CD4-positive, alpha-beta memory T cell (primary cell): ENCODE results near the gene SVOP. TPM values are rescaled to one million over a fixed set of nuclear protein-coding genes. Genes with fewer than 3 reads are reported as not detected.
A peak's percentile ranks its signal among the peaks of the same experiment; 100 is the strongest.
"Not testable (repeated sequence)": the region's sequence is repeated elsewhere in the genome, so short reads cannot be mapped to it uniquely, and the experiment has no call there.

Experiments
- CTCF ChIA-PET: fragments of 350-600 bp; sonication (Branson Sonifier 250); formaldehyde crosslinking; loops from one replicate; lab custom pipeline; 2021; ENCODE audit warnings: inconsistent platforms; ENCODE audit not compliant: partially characterized antibody; lab: Charles Lee
- POLR2A ChIA-PET: fragments of 350-600 bp; sonication (Branson Sonifier 250); formaldehyde crosslinking; loops from one replicate; lab custom pipeline; 2021; ENCODE audit not compliant: partially characterized antibody; lab: Charles Lee
- DNase-seq, 5 donors: peaks; one replicate each; pipeline versions ENCODE4 v3.0.0 to v3.0.0-alpha.2; 2020 to 2022; ENCODE audit warnings: mixed read lengths in 1 of 5
- H3K27ac ChIP-seq: one replicate; pipeline ENCODE4 v1.7.0; 2013; ENCODE audit warnings: low read depth, low read length
- H3K27me3 ChIP-seq: 2 replicates; pipeline ENCODE4 v1.7.0; 2013; ENCODE audit warnings: mild to moderate bottlenecking, low read length, moderate library complexity; ENCODE audit not compliant: insufficient read depth
- H3K36me3 ChIP-seq: 2 replicates; pipeline ENCODE4 v1.7.0; 2013; ENCODE audit warnings: mild to moderate bottlenecking, low read length, moderate library complexity; ENCODE audit not compliant: insufficient read depth
- H3K4me1 ChIP-seq: 2 replicates; pipeline ENCODE4 v1.7.0; 2013; ENCODE audit warnings: mild to moderate bottlenecking, low read length, moderate library complexity; ENCODE audit not compliant: insufficient read depth
- H3K4me3 ChIP-seq, 2 donors: one replicate each; pipeline ENCODE4 v1.7.0; 2013; ENCODE audit warnings: low read length in 2 of 2, mild to moderate bottlenecking in 1 of 2
- H3K9me3 ChIP-seq, 2 donors: one replicate each; pipeline ENCODE4 v1.7.0; 2013; ENCODE audit warnings: low read length in 2 of 2, control low read depth in 1 of 2; ENCODE audit not compliant: control insufficient read depth in 1 of 2
- H3K27ac Mint-ChIP-seq, 7 donors: one replicate each; pipeline ENCODE4 v1.8.0; 2020 to 2021; ENCODE audit warnings: mixed read lengths in 7 of 7, mild to moderate bottlenecking in 6 of 7, inconsistent platforms in 3 of 7, moderate library complexity in 3 of 7
- H3K27me3 Mint-ChIP-seq, 2 donors: one replicate each; pipeline ENCODE4 v1.8.0; 2020 to 2021; ENCODE audit warnings: mixed read lengths in 2 of 2
- H3K36me3 Mint-ChIP-seq, 2 donors: one replicate each; pipeline ENCODE4 v1.8.0; 2020 to 2021; ENCODE audit warnings: mixed read lengths in 2 of 2, inconsistent platforms in 1 of 2, mild to moderate bottlenecking in 1 of 2
- H3K4me1 Mint-ChIP-seq, 4 donors: one replicate each; pipeline ENCODE4 v1.8.0; 2020 to 2021; ENCODE audit warnings: mixed read lengths in 4 of 4, mild to moderate bottlenecking in 1 of 4
- H3K4me3 Mint-ChIP-seq, 8 donors: one replicate each; pipeline ENCODE4 v1.8.0; 2020 to 2021; ENCODE audit warnings: mixed read lengths in 8 of 8, mild to moderate bottlenecking in 7 of 8, moderate library complexity in 6 of 8, inconsistent platforms in 3 of 8
- H3K9me3 Mint-ChIP-seq, 8 donors: one replicate each; pipeline ENCODE4 v1.8.0; 2020 to 2021; ENCODE audit warnings: mixed read lengths in 8 of 8, mild to moderate bottlenecking in 5 of 8, inconsistent platforms in 3 of 8, moderate library complexity in 1 of 8
- intact Hi-C: fragments of 100-400 bp; cut with micrococcal nuclease; formaldehyde crosslinking; loops from one replicate; pipeline ENCODE4 v1.15.1; 2023
- polyA plus RNA-seq, 2 donors: library from polyadenylated mRNA; unstranded; fragments of 300-500 nt; fragmentation: Illumina TruSeq; gene quantifications; one replicate each; pipeline ENCODE4 v1.2.3, GENCODE V29; 2021
- total RNA-seq, 2 experiments: library from RNA; stranded (reverse); gene quantifications; one replicate each; pipeline ENCODE4 v1.2.3, GENCODE V29; 2021

Gene SVOP
- total and polyA plus RNA-seq, 4 experiments from 2014 or later, result not detected

- Histone ChIP-seq H3K4me3 (peak overlapping the region; percentile 50 to 87), H3K36me3 (no peaks in the 10 kb centered on the region), H3K9me3 (no peaks in the 10 kb centered on the region), H3K4me1 (peaks cover 18% of the 10 kb centered on the region), H3K27me3 (no peaks in the 10 kb centered on the region), H3K27ac (peak overlapping the region; percentile 85)
- ChIA-PET CTCF (interaction anchor here (1.0 to 1.5 kb wide), 5 partner anchors 41 to 168 kb away, joined by 3 to 7 read pairs (median 4); partner anchors contain the start of gene ALKBH2), POLR2A (interaction anchor here (0.7 to 2.1 kb wide), 13 partner anchors 9 to 1367 kb away, joined by 3 to 9 read pairs (median 4); partner anchors contain the start of genes ALKBH2, ISCU, SART3 and SSH1)
- Mint-ChIP-seq H3K27ac (peak overlapping the region; percentile 86 to 98 (median 94)), H3K4me1 (peaks cover 10 to 27% (median 17%) of the 10 kb centered on the region in 4 donors), H3K27me3 (no peaks in the 10 kb centered on the region), H3K9me3 (no peaks in the 10 kb centered on the region), H3K4me3 (peak overlapping the region; percentile 92 to 100 (median 95)), H3K36me3 (peaks cover 0 to 16% of the 10 kb centered on the region in 2 donors)
- no peak for DNase-seq
- intact Hi-C loops, result loop anchor here (1.0 to 10.0 kb wide), 8 partner anchors 41 to 1367 kb away; partner anchors contain the start of genes ALKBH2, FICD, IFT81 and ISCU
Measured at GRCh38 chr12:109052097-109052413, 31.2 kb upstream of the SVOP start.

- intact Hi-C loops, result loop anchor here (5.0 to 10.0 kb wide), 2 partner anchors 532 to 1075 kb away; partner anchors contain the start of genes FICD and IFT81
- DNase-seq, H3K4me3 ChIP-seq, H3K27me3 Mint-ChIP-seq, CTCF ChIA-PET, H3K9me3 Mint-ChIP-seq, H3K9me3 ChIP-seq, H3K36me3 ChIP-seq, H3K27me3 ChIP-seq, H3K27ac ChIP-seq: not testable (repeated sequence)
- peak overlapping the region in 1 of 8 donors; percentile 38 for H3K4me3 Mint-ChIP-seq
- peaks cover 10 to 27% (median 17%) of the 10 kb centered on the region in 4 donors for H3K4me1 Mint-ChIP-seq
- peaks cover 0 to 12% of the 10 kb centered on the region in 2 donors for H3K36me3 Mint-ChIP-seq
- H3K4me1 ChIP-seq, result peaks cover 18% of the 10 kb centered on the region
- H3K27ac Mint-ChIP-seq, result peak overlapping the region in 1 of 7 donors; percentile 51
- POLR2A ChIA-PET, result interaction anchor here (0.6 kb wide), 1 partner anchor 515 kb away, joined by 3 read pairs; no protein-coding TSS in a partner anchor
Measured at GRCh38 chr12:109049794-109050193, 28.9 kb upstream of the SVOP start.

GRCh38 chr12:109048706-109049105, 27.8 kb upstream of the SVOP start:
- H3K9me3 Mint-ChIP-seq, intact Hi-C loops, POLR2A ChIA-PET, H3K27ac ChIP-seq, DNase-seq, CTCF ChIA-PET, H3K9me3 ChIP-seq, H3K27ac Mint-ChIP-seq, H3K27me3 Mint-ChIP-seq, H3K4me3 ChIP-seq, H3K27me3 ChIP-seq, H3K4me3 Mint-ChIP-seq, H3K4me1 ChIP-seq, H3K36me3 ChIP-seq: not testable (repeated sequence)
- peaks cover 5 to 21% (median 12%) of the 10 kb centered on the region in 4 donors for H3K4me1 Mint-ChIP-seq
- peaks cover 0 to 11% of the 10 kb centered on the region in 2 donors for H3K36me3 Mint-ChIP-seq

GRCh38 chr12:109047081-109047805, 26.4 kb upstream of the SVOP start:
- peaks cover 7% of the 10 kb centered on the region for H3K27me3 ChIP-seq
- DNase-seq, result no peak
- Mint-ChIP-seq H3K4me3 (no peak overlapping the region), H3K9me3 (peaks cover 0 to 3% (median 0%) of the 10 kb centered on the region in 8 donors), H3K4me1 (peaks cover 4 to 11% (median 6%) of the 10 kb centered on the region in 4 donors), H3K27ac (peak overlapping the region in 1 of 7 donors; percentile 15), H3K36me3 (peaks cover 0 to 3% of the 10 kb centered on the region in 2 donors), H3K27me3 (peaks cover 12 to 14% of the 10 kb centered on the region in 2 donors)
- no peak overlapping the region for H3K27ac ChIP-seq
- no peaks in the 10 kb centered on the region for H3K9me3 ChIP-seq
- peaks cover 7% of the 10 kb centered on the region for H3K4me1 ChIP-seq
- no peak overlapping the region for H3K4me3 ChIP-seq
- ChIA-PET POLR2A (no interaction called here), CTCF (interaction anchor here (1.0 kb wide), 1 partner anchor 97 kb away, joined by 3 read pairs; no protein-coding TSS in a partner anchor)
- no peaks in the 10 kb centered on the region for H3K36me3 ChIP-seq
- intact Hi-C loops, result no loop called here

- Mint-ChIP-seq H3K27ac (no peak overlapping the region), H3K36me3 (no peaks in the 10 kb centered on the region), H3K4me3 (no peak overlapping the region), H3K9me3 (peaks cover 0 to 16% (median 5%) of the 10 kb centered on the region in 8 donors), H3K27me3 (peaks cover 21 to 23% of the 10 kb centered on the region in 2 donors), H3K4me1 (peaks cover 0 to 4% (median 0%) of the 10 kb centered on the region in 4 donors)
- Histone ChIP-seq H3K9me3 (no peaks in the 10 kb centered on the region), H3K27ac (no peak overlapping the region), H3K27me3 (peaks cover 7% of the 10 kb centered on the region), H3K4me1 (no peaks in the 10 kb centered on the region), H3K36me3 (no peaks in the 10 kb centered on the region), H3K4me3 (no peak overlapping the region)
- POLR2A ChIA-PET, result no interaction called here
- no peak for DNase-seq
- intact Hi-C loops, result no loop called here
- CTCF ChIA-PET, result no interaction called here
Measured at GRCh38 chr12:109044241-109044640, 23.4 kb upstream of the SVOP start.

- POLR2A ChIA-PET, result no interaction called here
- Histone ChIP-seq H3K27ac (no peak overlapping the region), H3K9me3 (no peaks in the 10 kb centered on the region), H3K27me3 (no peaks in the 10 kb centered on the region), H3K4me3 (no peak overlapping the region), H3K36me3 (no peaks in the 10 kb centered on the region), H3K4me1 (no peaks in the 10 kb centered on the region)
- no peak for DNase-seq
- peaks cover 9% of the 10 kb centered on the region in 2 donors for H3K36me3 Mint-ChIP-seq
- H3K9me3 Mint-ChIP-seq, result peaks cover 2 to 42% (median 31%) of the 10 kb centered on the region in 8 donors
- H3K27ac Mint-ChIP-seq, result no peak overlapping the region
- no peak overlapping the region for H3K4me3 Mint-ChIP-seq
- CTCF ChIA-PET, result no interaction called here
- H3K27me3 Mint-ChIP-seq, result peaks cover 9 to 11% of the 10 kb centered on the region in 2 donors
- no peaks in the 10 kb centered on the region for H3K4me1 Mint-ChIP-seq
- intact Hi-C loops, result no loop called here
Measured at GRCh38 chr12:109036975-109037374, 16.1 kb upstream of the SVOP start.
